Fibroblast of lung (primary cell): ENCODE results near the gene STX8. TPM values are rescaled to one million over a fixed set of nuclear protein-coding genes. Genes with fewer than 3 reads are reported as not detected.

Experiments
- DNase-seq, 2 donors: peaks; one replicate each; pipeline versions ENCODE4 v3.0.0 to v3.0.0-alpha.2; 2010; ENCODE audit warnings: low read depth in 2 of 2
- H2AFZ ChIP-seq: 2 replicates; pipeline ENCODE4 v1.5.1; 2012; ENCODE audit warnings: low read length, control low read depth, inconsistent platforms
- H3K27ac ChIP-seq: 2 replicates; pipeline ENCODE4 v1.5.1; 2011; ENCODE audit warnings: low read length, control low read depth; ENCODE audit not compliant: insufficient read depth
- H3K27me3 ChIP-seq: 2 replicates; pipeline ENCODE4 v1.5.1; 2011; ENCODE audit warnings: mild to moderate bottlenecking, low read length; ENCODE audit not compliant: control insufficient read depth, insufficient read depth
- H3K36me3 ChIP-seq: 2 replicates; pipeline ENCODE4 v1.5.1; 2011; ENCODE audit warnings: low read length; ENCODE audit not compliant: control insufficient read depth, insufficient read depth
- H3K4me1 ChIP-seq: 2 replicates; pipeline ENCODE4 v1.5.1; 2011; ENCODE audit warnings: low read length; ENCODE audit not compliant: control insufficient read depth, insufficient read depth; ENCODE audit errors: extremely low read depth
- H3K4me2 ChIP-seq: 2 replicates; pipeline ENCODE4 v1.5.1; 2011; ENCODE audit warnings: low read length, control low read depth; ENCODE audit not compliant: insufficient read depth; ENCODE audit errors: extremely low read depth
- H3K4me3 ChIP-seq, 4 experiments: fragments of 200-600 bp in 1 of 4; sonication (generic) in 1 of 4; replicated peaks in 1 of 4; 2 replicates each; pipeline ENCODE4 v1.5.1; 2011 to 2016; ENCODE audit warnings: low read length in 4 of 4, low read depth in 3 of 4, mild to moderate bottlenecking in 3 of 4, control low read depth in 2 of 4, inconsistent platforms in 1 of 4, mixed read lengths in 1 of 4; ENCODE audit not compliant: insufficient read depth in 1 of 4; ENCODE audit errors: control extremely low read depth in 1 of 4
- H3K79me2 ChIP-seq: 2 replicates; pipeline ENCODE4 v1.5.1; 2012; ENCODE audit warnings: mild to moderate bottlenecking, low read length, inconsistent platforms; ENCODE audit not compliant: control insufficient read depth, insufficient read depth
- H3K9ac ChIP-seq: 2 replicates; pipeline ENCODE4 v1.5.1; 2011; ENCODE audit warnings: mild to moderate bottlenecking, low read length, control low read depth; ENCODE audit not compliant: insufficient read depth
- H3K9me3 ChIP-seq: 2 replicates; pipeline ENCODE4 v1.5.1; 2012; ENCODE audit warnings: low read depth, low read length; ENCODE audit not compliant: control insufficient read depth, insufficient read depth
- H4K20me1 ChIP-seq: 2 replicates; pipeline ENCODE4 v1.5.1; 2011; ENCODE audit warnings: low read length; ENCODE audit not compliant: control insufficient read depth, insufficient read depth; ENCODE audit errors: extremely low read depth
- CTCF ChIP-seq, 2 donors: IDR thresholded peaks in 1 of 2; conservative IDR thresholded peaks in 1 of 2; 1 replicate in 1 of 2; 2 replicates in 1 of 2; pipeline ENCODE4 v1.5.1; 2011 to 2012; ENCODE audit warnings: low read length in 2 of 2, control low read depth in 1 of 2, inconsistent platforms in 1 of 2, low read depth in 1 of 2, mild to moderate bottlenecking in 1 of 2
- EZH2 ChIP-seq: IDR thresholded peaks from 2 replicates; pipeline ENCODE4 v1.5.1; 2012; ENCODE audit warnings: low read length, control low read depth, mild to moderate bottlenecking; ENCODE audit errors: missing control alignments
- polyA plus RNA-seq, 2 donors: library from polyadenylated mRNA; depleted of rRNA in 1 of 2; stranded (reverse) in 1 of 2; unstranded in 1 of 2; fragments of >200 nt; gene quantifications; 2 replicates each; pipeline ENCODE4 v1.2.1, GENCODE V29; 2011 to 2012; ENCODE audit warnings: missing spikeins in 1 of 2
- total RNA-seq: library from RNA; depleted of rRNA; stranded (reverse); fragments of >200 nt; gene quantifications from 2 replicates; pipeline ENCODE4 v1.2.1, GENCODE V29; 2014

The STX8 gene
- total and polyA plus RNA-seq, 2 donors (not counting 1 experiment from before 2014, with no cell fraction given): 84.7 to 128 TPM

DNA sequence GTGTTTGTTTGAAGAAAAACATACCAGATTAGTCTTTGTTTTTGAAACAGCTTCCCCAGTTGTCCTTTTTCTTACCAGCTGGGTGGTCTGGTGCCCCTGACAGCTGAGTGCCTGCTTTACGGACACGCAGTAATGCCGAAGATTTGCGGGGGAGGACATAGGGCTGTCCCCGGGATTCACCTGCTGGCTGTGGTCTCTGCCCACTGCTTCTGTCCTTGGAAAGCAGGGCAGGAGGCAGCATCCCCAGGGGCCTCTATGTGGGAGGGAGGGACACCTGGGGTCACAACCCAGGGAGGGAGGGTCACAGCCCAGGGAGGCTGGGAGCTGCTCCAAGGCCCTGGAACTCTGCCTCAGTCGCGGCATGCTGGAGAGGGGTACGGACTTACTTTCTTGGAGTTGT is 332.6 kb downstream of the STX8 start:
- TF ChIP-seq EZH2 (no peak), CTCF (conservative IDR thresholded peaks at IDR 0.05 in 1 of 2, IDR thresholded peaks at IDR 0.05 in 1 of 2; ENCODE audit: low read depth in 1 of 2, low read length in 2 of 2) (no peak)
- Histone ChIP-seq H3K4me1 (peaks cover 12% of the 10 kb centered on the region), H3K36me3 (no peaks in the 10 kb centered on the region), H3K9ac (no peak overlapping the region), H4K20me1 (no peaks in the 10 kb centered on the region), H2AFZ (no peak overlapping the region), H3K4me3 (no peak overlapping the region), H3K27me3 (no peaks in the 10 kb centered on the region), H3K9me3 (no peaks in the 10 kb centered on the region), H3K4me2 (no peak overlapping the region), H3K79me2 (no peaks in the 10 kb centered on the region), H3K27ac (no peak overlapping the region)
- no peak for DNase-seq

DNA sequence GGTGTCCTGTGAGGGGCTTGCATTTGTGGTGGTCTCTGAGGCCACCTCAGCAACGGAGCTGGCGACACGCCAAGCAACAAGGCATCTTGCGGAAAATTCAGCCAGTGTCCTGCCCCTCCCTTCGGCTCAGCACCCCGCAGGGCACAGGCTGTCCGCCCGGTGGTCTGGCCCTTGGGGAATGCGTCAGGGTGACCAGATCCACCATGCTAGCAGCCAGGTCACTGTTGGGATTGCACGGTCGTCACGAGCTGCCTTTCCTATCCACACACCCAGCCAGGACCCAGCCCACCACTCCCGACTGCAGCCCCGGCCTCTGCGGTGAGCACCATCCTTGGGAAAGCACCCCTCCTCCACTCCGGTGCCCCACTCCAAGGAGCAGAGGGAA is 333.1 kb downstream of the STX8 start:
- Histone ChIP-seq H3K36me3 (no peaks in the 10 kb centered on the region), H3K27me3 (no peaks in the 10 kb centered on the region), H3K4me1 (peaks cover 12% of the 10 kb centered on the region), H3K4me2 (no peak overlapping the region), H4K20me1 (no peaks in the 10 kb centered on the region), H2AFZ (no peak overlapping the region), H3K9ac (no peak overlapping the region), H3K79me2 (no peaks in the 10 kb centered on the region), H3K4me3 (no peak overlapping the region), H3K9me3 (no peaks in the 10 kb centered on the region), H3K27ac (no peak overlapping the region)
- TF ChIP-seq EZH2: no peak
- TF ChIP-seq CTCF (conservative IDR thresholded peaks at IDR 0.05 in 1 of 2, IDR thresholded peaks at IDR 0.05 in 1 of 2; ENCODE audit: low read depth in 1 of 2, low read length in 2 of 2): no peak
- no peak for DNase-seq

GRCh38 chr17:9241774-9242496 is 333.7 kb downstream of the STX8 start:
- TF ChIP-seq EZH2: no peak
- no peak for TF ChIP-seq CTCF (conservative IDR thresholded peaks at IDR 0.05 in 1 of 2, IDR thresholded peaks at IDR 0.05 in 1 of 2; ENCODE audit: low read depth in 1 of 2, low read length in 2 of 2)
- H3K9me3 ChIP-seq: no peaks in the 10 kb centered on the region
- H3K27me3 ChIP-seq: no peaks in the 10 kb centered on the region
- H4K20me1 ChIP-seq: no peaks in the 10 kb centered on the region
- H3K9ac ChIP-seq: no peak overlapping the region
- H3K79me2 ChIP-seq: no peaks in the 10 kb centered on the region
- H3K4me1 ChIP-seq: peaks cover 12% of the 10 kb centered on the region
- no peak overlapping the region for H3K4me3 ChIP-seq
- H2AFZ ChIP-seq: no peak overlapping the region
- no peak overlapping the region for H3K27ac ChIP-seq
- DNase-seq: no peak
- no peaks in the 10 kb centered on the region for H3K36me3 ChIP-seq
- H3K4me2 ChIP-seq: no peak overlapping the region
